Aorta (tissue), 5 donors: ENCODE data around the gene SEMA5A. TPM values are rescaled to one million over a fixed set of nuclear protein-coding genes. Genes with fewer than 3 reads are reported as not detected.

Source experiments
- ATAC-seq: fragments of 200-7000 bp; cut with Tn5 transposase; one replicate; pipeline ENCODE4 v1.9.1; 2022; ENCODE audit warnings: moderate library complexity; ENCODE audit not compliant: low FRiP score
- DNase-seq, 2 donors: peaks; one replicate each; pipeline ENCODE4 v3.0.0-alpha.2; 2020
- H3K27ac ChIP-seq, 2 donors: one replicate each; pipeline ENCODE4 v1.5.1; 2013; ENCODE audit warnings: low read length in 2 of 2, mild to moderate bottlenecking in 2 of 2, moderate library complexity in 2 of 2, control low read depth in 1 of 2, inconsistent platforms in 1 of 2, low read depth in 1 of 2
- H3K27me3 ChIP-seq, 2 donors: one replicate each; pipeline ENCODE4 v1.6.1; 2013; ENCODE audit warnings: control low read depth in 1 of 2, low read length in 1 of 2, mild to moderate bottlenecking in 1 of 2, moderate library complexity in 1 of 2; ENCODE audit not compliant: insufficient read depth in 2 of 2, control insufficient read depth in 1 of 2
- H3K36me3 ChIP-seq, 2 donors: one replicate each; pipeline ENCODE4 v1.6.1; 2013; ENCODE audit warnings: control low read depth in 1 of 2, low read length in 1 of 2, mild to moderate bottlenecking in 1 of 2; ENCODE audit not compliant: insufficient read depth in 2 of 2, control insufficient read depth in 1 of 2
- H3K4me1 ChIP-seq, 2 donors: one replicate each; pipeline ENCODE4 v1.6.1; 2013; ENCODE audit warnings: low read length in 2 of 2, control low read depth in 1 of 2, mild to moderate bottlenecking in 1 of 2, moderate library complexity in 1 of 2; ENCODE audit not compliant: insufficient read depth in 2 of 2, control insufficient read depth in 1 of 2
- H3K4me3 ChIP-seq, 2 donors: one replicate each; pipeline ENCODE4 v1.5.1; 2013; ENCODE audit warnings: low read length in 2 of 2, control low read depth in 1 of 2, mild to moderate bottlenecking in 1 of 2
- H3K9me3 ChIP-seq: one replicate; pipeline ENCODE4 v1.6.1; 2013; ENCODE audit warnings: mild to moderate bottlenecking, low read length; ENCODE audit not compliant: control insufficient read depth
- WGBS, 2 donors: extraction: QIAGEN DNeasy Blood & Tissue Kit; methylation state at CpG; one replicate each; pipeline ENCODE4 v1.1.7; 2013; 5-methylcytosine and 5-hydroxymethylcytosine counted together
- intact Hi-C, 2 donors: fragments of 100-400 bp; cut with DNase I; formaldehyde crosslinking; loops; one replicate each; pipeline versions ENCODE4 v1.14.2 to v1.15.0; 2022
- polyA plus RNA-seq, 2 donors: library from polyadenylated mRNA; stranded (reverse); fragments of 200-250 nt; gene quantifications; one replicate each; pipeline ENCODE4 v1.2.3, GENCODE V29; 2013
- total RNA-seq, 2 donors: library from RNA; stranded (reverse); fragmentation: NEBNext Ultra II Directional; extraction: Animal tissue kit (Norgen Biotek cat#: 25700); gene quantifications; one replicate each; pipeline ENCODE4 v1.2.1, GENCODE V29; 2021
- donor health status: healthy with polysubstance abuse.
- donor health status: Bipolar disorder and iron deficiency.
- donor health status: DM: no; HTN: no; CAD: no.
- donor health status: DM: no; HTN: no; CAD: no.
- donor health status: DM: yes; HTN: yes; CAD: no.

SEMA5A gene
- total and polyA plus RNA-seq, 4 donors: 1.8 to 21.8 (median 12.7) TPM

DNA sequence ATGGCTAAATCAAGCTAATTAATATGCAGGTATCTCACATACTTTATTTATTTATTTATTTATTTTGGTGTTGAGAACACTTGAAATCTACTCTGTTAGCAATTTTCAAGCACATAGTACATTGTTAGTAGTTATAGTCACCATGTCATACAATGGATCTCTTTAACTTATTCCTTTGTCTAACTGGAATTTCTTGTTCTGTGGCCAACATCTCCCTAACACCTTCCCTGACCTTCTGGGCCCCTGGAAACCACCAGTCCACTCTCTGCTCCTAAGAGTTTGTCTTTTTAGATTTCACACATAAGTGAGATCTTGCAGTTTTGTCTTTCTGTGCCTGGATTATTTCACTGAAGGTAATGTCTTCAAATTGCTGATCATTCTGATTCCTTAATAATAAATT, 229.1 kb downstream of the SEMA5A start:
- no peak for ATAC-seq
- H3K4me1 ChIP-seq: no peaks in the 10 kb centered on the region
- H3K36me3 ChIP-seq: no peaks in the 10 kb centered on the region
- DNase-seq: no peak
- no peak overlapping the region for H3K4me3 ChIP-seq
- H3K27ac ChIP-seq: no peak overlapping the region
- intact Hi-C loops: no loop called here
- H3K9me3 ChIP-seq: no peaks in the 10 kb centered on the region
- no peaks in the 10 kb centered on the region for H3K27me3 ChIP-seq

DNA sequence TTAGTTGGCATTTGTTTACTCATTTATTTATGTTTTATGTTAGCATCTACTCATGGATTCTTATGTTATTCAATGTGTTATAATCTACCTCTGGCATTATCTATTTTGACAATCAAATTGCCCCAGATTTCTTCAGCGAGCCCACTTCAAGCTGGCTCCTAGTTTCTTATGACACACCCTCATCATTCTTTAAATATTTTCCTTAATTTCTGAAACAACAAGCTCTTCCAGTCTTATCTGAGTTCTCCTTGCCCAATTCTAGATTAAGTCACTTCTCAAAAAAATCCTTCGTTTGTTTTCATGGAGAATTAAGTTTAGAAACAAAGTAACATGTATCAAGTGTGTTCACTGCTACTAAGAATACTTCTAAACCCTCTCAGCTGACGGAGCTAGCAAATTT, 229.8 kb downstream of the SEMA5A start:
- H3K27me3 ChIP-seq: no peaks in the 10 kb centered on the region
- H3K4me3 ChIP-seq: no peak overlapping the region
- DNase-seq (no peak), ATAC-seq (no peak)
- H3K4me1 ChIP-seq: no peaks in the 10 kb centered on the region
- no peak overlapping the region for H3K27ac ChIP-seq
- H3K9me3 ChIP-seq: no peaks in the 10 kb centered on the region
- H3K36me3 ChIP-seq: no peaks in the 10 kb centered on the region
- 4 to 6% methylated on average over 3 of the region's 3 CpGs for WGBS, 2 donors
- intact Hi-C loops: no loop called here

DNA sequence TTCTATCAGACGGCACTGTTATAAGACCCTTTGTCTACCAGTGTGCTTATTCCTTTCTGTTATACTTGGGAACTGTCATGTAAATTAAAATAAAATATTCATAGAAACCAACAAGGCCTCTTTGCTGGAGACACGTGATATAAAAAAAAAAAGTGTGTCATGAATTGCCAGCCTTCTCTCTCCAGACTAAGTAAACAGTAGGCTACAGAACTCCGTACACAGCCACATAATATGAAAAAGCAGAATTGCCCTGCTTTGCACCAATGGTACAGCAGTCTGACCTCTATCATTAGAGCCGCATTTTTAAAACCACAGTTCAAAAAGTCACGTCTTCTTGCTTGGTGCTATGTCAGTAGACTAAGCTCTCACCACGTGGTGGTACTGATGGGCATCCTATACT, 231.3 kb downstream of the SEMA5A start:
- no peak overlapping the region for H3K4me3 ChIP-seq
- no peaks in the 10 kb centered on the region for H3K36me3 ChIP-seq
- no peaks in the 10 kb centered on the region for H3K9me3 ChIP-seq
- H3K27me3 ChIP-seq: no peaks in the 10 kb centered on the region
- no peaks in the 10 kb centered on the region for H3K4me1 ChIP-seq
- 64 to 71% methylated on average over 6 of the region's 6 CpGs for WGBS, 2 donors
- no peak for ATAC-seq
- intact Hi-C loops: no loop called here
- H3K27ac ChIP-seq: no peak overlapping the region
- no peak for DNase-seq

DNA sequence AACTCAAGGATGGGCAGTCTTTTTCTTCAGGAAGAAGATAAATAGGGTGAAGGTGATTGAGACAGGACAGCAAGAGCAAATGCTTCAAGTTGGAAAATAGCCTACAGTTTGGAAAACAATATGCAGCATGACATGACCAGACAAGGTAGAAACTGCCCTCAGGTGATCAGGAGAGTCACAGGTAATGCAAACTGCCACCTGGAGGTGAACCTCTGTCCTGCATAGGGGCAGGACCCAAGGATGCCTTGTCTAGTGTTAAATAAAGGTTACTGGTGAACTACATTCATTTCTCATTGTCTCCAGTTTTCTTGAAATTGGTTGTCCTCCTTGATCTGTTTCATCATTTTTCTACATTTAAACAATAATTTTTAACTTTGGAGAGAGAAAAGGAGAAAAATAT, 232.1 kb downstream of the SEMA5A start:
- Histone ChIP-seq H3K4me3 (no peak overlapping the region), H3K9me3 (no peaks in the 10 kb centered on the region), H3K4me1 (no peaks in the 10 kb centered on the region), H3K27me3 (no peaks in the 10 kb centered on the region), H3K36me3 (no peaks in the 10 kb centered on the region), H3K27ac (no peak overlapping the region)
- intact Hi-C loops: no loop called here
- DNase-seq (no peak), ATAC-seq (no peak)

DNA sequence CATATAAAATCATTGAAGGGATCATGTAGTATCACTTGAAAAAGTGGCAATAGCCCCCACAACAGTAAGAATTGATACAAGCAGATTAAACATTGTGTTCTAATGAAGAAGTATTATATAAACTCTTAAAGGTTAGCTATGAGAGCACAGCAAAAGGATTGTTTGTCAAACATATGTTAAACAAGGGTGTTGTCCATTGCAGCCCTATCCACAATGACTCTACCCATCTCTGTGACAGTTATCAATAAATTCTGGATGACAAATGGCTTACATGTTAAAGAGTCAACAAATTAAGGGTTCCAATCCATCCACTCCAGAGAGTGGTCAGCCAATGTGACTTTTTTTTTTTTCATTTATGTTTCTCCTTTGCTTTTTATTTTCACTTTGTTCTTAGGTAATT, 238.7 kb downstream of the SEMA5A start:
- H3K4me3 ChIP-seq: no peak overlapping the region
- ATAC-seq: no peak
- DNase-seq: no peak
- intact Hi-C loops: no loop called here
- no peaks in the 10 kb centered on the region for H3K27me3 ChIP-seq
- no peak overlapping the region for H3K27ac ChIP-seq
- H3K9me3 ChIP-seq: no peaks in the 10 kb centered on the region
- H3K4me1 ChIP-seq: no peaks in the 10 kb centered on the region
- no peaks in the 10 kb centered on the region for H3K36me3 ChIP-seq

DNA sequence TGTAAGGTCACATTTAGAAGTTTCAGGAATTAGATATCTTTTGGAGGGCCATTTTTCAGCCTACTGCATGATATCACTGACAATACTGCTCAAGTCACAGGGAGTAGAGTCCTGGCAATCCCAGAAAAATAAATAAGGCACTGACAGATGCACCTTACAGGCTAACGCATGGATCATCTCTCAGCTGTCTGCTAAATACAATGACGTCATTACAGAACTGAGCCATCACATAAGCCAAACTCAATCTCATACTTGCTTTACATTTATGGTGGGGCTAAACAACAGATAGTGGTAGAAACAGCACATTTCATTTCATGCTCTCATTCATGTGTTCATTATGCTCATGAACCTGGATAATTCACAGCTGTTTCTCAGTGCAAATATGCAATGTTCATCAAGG, 243.7 kb downstream of the SEMA5A start:
- Histone ChIP-seq H3K4me1 (no peaks in the 10 kb centered on the region), H3K27ac (no peak overlapping the region), H3K27me3 (no peaks in the 10 kb centered on the region), H3K9me3 (no peaks in the 10 kb centered on the region), H3K4me3 (no peak overlapping the region), H3K36me3 (no peaks in the 10 kb centered on the region)
- DNase-seq (no peak), ATAC-seq (no peak)
- WGBS, 2 donors: 76 to 85% methylated on average over 2 of the region's 2 CpGs
- intact Hi-C loops: no loop called here

DNA sequence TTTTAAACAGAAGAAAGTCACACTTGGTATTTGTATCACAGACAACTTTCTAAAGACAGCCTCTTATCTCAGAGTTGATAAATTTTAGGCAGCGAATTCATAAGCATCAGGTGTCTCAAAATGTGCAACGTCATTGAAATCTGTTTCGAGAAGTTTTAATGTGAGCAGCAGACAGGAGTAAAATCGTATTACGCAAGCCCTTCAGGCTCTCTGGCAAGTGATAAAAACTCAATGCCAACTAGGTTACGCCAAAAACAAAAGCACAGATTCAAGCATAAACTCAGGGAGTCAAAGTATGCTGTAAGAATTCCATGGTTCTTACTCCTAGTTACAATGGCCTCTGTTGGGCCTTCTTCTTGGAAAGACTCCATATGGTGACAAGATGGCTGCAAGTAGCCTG, 244.7 kb downstream of the SEMA5A start:
- Histone ChIP-seq H3K4me1 (no peaks in the 10 kb centered on the region), H3K9me3 (no peaks in the 10 kb centered on the region), H3K27ac (no peak overlapping the region), H3K4me3 (no peak overlapping the region), H3K27me3 (no peaks in the 10 kb centered on the region), H3K36me3 (no peaks in the 10 kb centered on the region)
- ATAC-seq (no peak), DNase-seq (no peak)
- intact Hi-C loops: no loop called here
- 75 to 78% methylated on average over 6 of the region's 6 CpGs for WGBS, 2 donors

DNA sequence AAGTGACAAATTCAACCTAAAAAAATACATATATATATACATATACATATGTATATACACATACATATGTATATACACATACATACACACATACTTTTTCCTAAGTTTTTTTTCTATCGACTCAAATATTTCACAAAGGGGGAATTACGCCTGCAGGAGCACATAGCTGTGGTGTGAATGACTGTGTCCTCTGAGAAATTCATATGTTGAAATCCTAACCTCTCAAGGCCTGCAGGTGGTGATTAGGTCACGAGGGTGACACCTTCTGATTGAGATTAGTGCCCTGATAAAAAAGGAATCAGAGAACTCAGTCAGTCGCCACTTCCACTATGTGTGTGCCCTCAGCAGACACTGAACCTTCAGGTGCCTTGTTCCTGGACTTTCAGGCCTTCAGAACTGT, 248.7 kb downstream of the SEMA5A start:
- intact Hi-C loops: no loop called here
- Histone ChIP-seq H3K36me3 (no peaks in the 10 kb centered on the region), H3K4me3 (no peak overlapping the region), H3K27me3 (no peaks in the 10 kb centered on the region), H3K9me3 (no peaks in the 10 kb centered on the region), H3K4me1 (no peaks in the 10 kb centered on the region), H3K27ac (no peak overlapping the region)
- no peak for DNase-seq
- WGBS, 2 donors: 72 to 74% methylated on average over 4 of the region's 4 CpGs
- no peak for ATAC-seq

DNA sequence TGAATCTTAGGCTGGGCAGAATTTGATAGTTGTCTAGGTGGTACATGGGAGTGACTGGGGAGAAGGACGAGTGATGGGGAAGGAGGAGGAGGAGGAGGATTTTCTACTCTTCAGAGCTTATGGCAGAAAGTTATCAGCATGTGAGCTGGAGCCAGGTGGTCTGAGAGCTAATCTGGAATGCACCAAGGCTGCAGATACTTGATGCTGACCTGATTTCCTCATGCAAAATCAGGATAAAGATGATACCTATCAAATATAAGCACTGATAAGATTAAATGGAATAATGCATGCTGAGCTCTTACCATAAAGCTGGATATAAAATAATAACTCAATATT, 250.4 kb downstream of the SEMA5A start:
- intact Hi-C loops: no loop called here
- ATAC-seq (no peak), DNase-seq (no peak)
- no peaks in the 10 kb centered on the region for H3K27me3 ChIP-seq
- no peak overlapping the region for H3K27ac ChIP-seq
- no peaks in the 10 kb centered on the region for H3K9me3 ChIP-seq
- 75 to 83% methylated on average over 1 of the region's 1 CpG for WGBS, 2 donors
- no peaks in the 10 kb centered on the region for H3K4me1 ChIP-seq
- no peak overlapping the region for H3K4me3 ChIP-seq
- H3K36me3 ChIP-seq: no peaks in the 10 kb centered on the region
